Heart left ventricle (tissue), 16 donors: ENCODE data around the gene GDAP1L1. TPM values are rescaled to one million over a fixed set of nuclear protein-coding genes. Genes with fewer than 3 reads are reported as not detected.

Experiments
- ATAC-seq, 4 donors: fragments of 200-7000 bp; cut with Tn5 transposase; one replicate each; pipeline ENCODE4 v1.9.1; 2020 to 2022; ENCODE audit warnings: moderate library complexity in 4 of 4, mild to moderate bottlenecking in 3 of 4, moderate number of reproducible peaks in 1 of 4
- DNase-seq, 5 donors: peaks; one replicate each; pipeline ENCODE4 v3.0.0-alpha.2; 2020
- H3K27ac ChIP-seq, 12 donors: fragments of 200-600 bp; sonication (generic) in 4 of 12; one replicate each; pipeline versions ENCODE4 v1.5.0 to v1.8.0; 2016 to 2022; ENCODE audit warnings: mild to moderate bottlenecking in 2 of 12
- H3K27me3 ChIP-seq, 9 donors: fragments of 200-600 bp; sonication (generic) in 2 of 9; one replicate each; pipeline versions ENCODE4 v1.5.1 to v1.8.0; 2016 to 2022; ENCODE audit warnings: mild to moderate bottlenecking in 3 of 9
- H3K36me3 ChIP-seq, 9 donors: fragments of 200-600 bp; sonication (generic) in 2 of 9; one replicate each; pipeline versions ENCODE4 v1.5.0 to v1.8.0; 2018 to 2022; ENCODE audit warnings: mild to moderate bottlenecking in 2 of 9
- H3K4me1 ChIP-seq, 12 donors: fragments of 200-600 bp; sonication (generic) in 4 of 12; one replicate each; pipeline versions ENCODE4 v1.5.0 to v1.8.0; 2016 to 2022; ENCODE audit warnings: mild to moderate bottlenecking in 3 of 12
- H3K4me3 ChIP-seq, 12 donors: fragments of 200-600 bp; sonication (generic) in 4 of 12; one replicate each; pipeline versions ENCODE4 v1.5.0 to v1.8.0; 2017 to 2022; ENCODE audit warnings: mild to moderate bottlenecking in 9 of 12, moderate library complexity in 4 of 12
- H3K9me3 ChIP-seq, 12 donors: fragments of 200-600 bp; sonication (generic) in 4 of 12; one replicate each; pipeline versions ENCODE4 v1.5.0 to v1.8.0; 2016 to 2022; ENCODE audit warnings: mild to moderate bottlenecking in 1 of 12
- POLR2A ChIP-seq, 2 donors: fragments of 450-650 bp; IDR thresholded peaks; one replicate each; pipeline ENCODE4 v1.6.1; 2017; ENCODE audit warnings: antibody characterized with exemption in 2 of 2, mild to moderate bottlenecking in 2 of 2, moderate library complexity in 2 of 2
- WGBS, 4 donors: extraction: QIAGEN DNeasy Blood & Tissue Kit in 2 of 4; methylation state at CpG; one replicate each; pipeline versions ENCODE4 v1.1.5 to v1.1.7; 2013 to 2018; 5-methylcytosine and 5-hydroxymethylcytosine counted together
- intact Hi-C, 10 donors: fragments of 100-400 bp; cut with DNase I; formaldehyde crosslinking; loops; one replicate each; pipeline versions ENCODE4 v1.11.1 to v1.14.2; 2022
- polyA plus RNA-seq, 2 donors: library from polyadenylated mRNA; stranded (reverse); fragments of 200-250 nt; gene quantifications; one replicate each; pipeline ENCODE4 v1.2.3, GENCODE V29; 2013
- total RNA-seq, 9 donors: library from RNA; depleted of rRNA in 2 of 9; stranded (reverse); fragments of >200 nt in 2 of 9; fragmentation: NEBNext Ultra II Directional in 3 of 9; extraction: Animal tissue kit (Norgen Biotek cat#: 25700) in 3 of 9; gene quantifications; one replicate each; pipeline versions ENCODE4 v1.1.0 to v1.2.4, GENCODE V29; 2016 to 2023
- TF ChIP-seq, protein P1 (sequence below), 12 donors: fragments of 200-600 bp; sonication (generic) in 4 of 12; IDR thresholded peaks; one replicate each; pipeline versions ENCODE4 v1.5.0 to v1.8.0; 2018 to 2022; ENCODE audit warnings: antibody characterized with exemption in 12 of 12, mild to moderate bottlenecking in 5 of 12
- donor health status: ischemic (EF 13 %, LVEDD 7.1; RV severe dilation, severe dysfunction).
- donor health status: healthy with polysubstance abuse.
- donor health status: DM: no; HTN: yes; CAD: no.
- donor health status: DM: no; HTN: no; CAD: no.
- donor health status: ischemic (EF 25% LVEDD 6.9; RV normal size, moderate dysfunction).
- donor health status: ischemic (EF 25% LVEDD 5.7; RV mildly dilated, moderate dysfunction).
- donor health status: healthy.
- donor health status: DM: yes; HTN: yes; CAD: no.
- donor health status: ischemic (EF 35%, LVEDD 5.7; RV mildly dilated, moderate dysfunction).
- donor health status: nonischemic (EF 11% LVEDD 7.7; RV severe dilation, severe dysfunction).
- donor health status: DM: yes; HTN: yes; CAD: no.
- donor health status: PGD.
- donor health status: ischemic (EF 29% LVEDD 5.4; RV normal size, mild dysfunction).
- donor health status: nonischemic (EF 23%, LVEDD 6.1; RV moderate dilation, normal function).

Gene GDAP1L1
- total and polyA plus RNA-seq, 11 donors: 0.12 to 0.67 (median 0.35) TPM; not detected in 2

DNA sequence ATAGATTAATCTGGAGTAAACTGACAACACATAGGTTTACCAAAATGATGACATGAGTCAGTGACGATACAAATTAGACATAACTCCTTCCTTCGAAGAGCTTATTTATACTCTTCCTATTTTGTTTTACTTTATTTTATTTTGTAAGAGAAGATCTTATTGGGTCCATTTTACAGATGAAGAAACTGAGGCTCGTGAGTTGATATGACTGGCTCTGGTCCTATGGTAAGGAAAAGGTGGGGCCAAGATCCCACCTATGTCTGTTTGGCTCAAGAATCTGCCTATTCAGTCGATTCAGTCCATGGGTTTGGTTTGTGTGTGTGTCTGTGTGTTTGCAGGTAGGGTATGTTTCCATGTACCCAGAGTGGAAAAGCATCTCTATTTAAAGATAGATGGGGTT is 81.3 kb downstream of the GDAP1L1 start:
- no peaks in the 10 kb centered on the region for H3K36me3 ChIP-seq
- intact Hi-C loops: no loop called here
- TF ChIP-seq, protein P1, sequence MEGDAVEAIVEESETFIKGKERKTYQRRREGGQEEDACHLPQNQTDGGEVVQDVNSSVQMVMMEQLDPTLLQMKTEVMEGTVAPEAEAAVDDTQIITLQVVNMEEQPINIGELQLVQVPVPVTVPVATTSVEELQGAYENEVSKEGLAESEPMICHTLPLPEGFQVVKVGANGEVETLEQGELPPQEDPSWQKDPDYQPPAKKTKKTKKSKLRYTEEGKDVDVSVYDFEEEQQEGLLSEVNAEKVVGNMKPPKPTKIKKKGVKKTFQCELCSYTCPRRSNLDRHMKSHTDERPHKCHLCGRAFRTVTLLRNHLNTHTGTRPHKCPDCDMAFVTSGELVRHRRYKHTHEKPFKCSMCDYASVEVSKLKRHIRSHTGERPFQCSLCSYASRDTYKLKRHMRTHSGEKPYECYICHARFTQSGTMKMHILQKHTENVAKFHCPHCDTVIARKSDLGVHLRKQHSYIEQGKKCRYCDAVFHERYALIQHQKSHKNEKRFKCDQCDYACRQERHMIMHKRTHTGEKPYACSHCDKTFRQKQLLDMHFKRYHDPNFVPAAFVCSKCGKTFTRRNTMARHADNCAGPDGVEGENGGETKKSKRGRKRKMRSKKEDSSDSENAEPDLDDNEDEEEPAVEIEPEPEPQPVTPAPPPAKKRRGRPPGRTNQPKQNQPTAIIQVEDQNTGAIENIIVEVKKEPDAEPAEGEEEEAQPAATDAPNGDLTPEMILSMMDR (IDR thresholded peaks at IDR 0.05): no peak
- TF ChIP-seq POLR2A (IDR thresholded peaks at IDR 0.05): no peak
- DNase-seq (no peak), ATAC-seq (no peak)
- H3K27me3 ChIP-seq: peaks cover 0 to 16% (median 0%) of the 10 kb centered on the region in 9 donors
- H3K9me3 ChIP-seq: no peaks in the 10 kb centered on the region
- peaks cover 0 to 7% (median 0%) of the 10 kb centered on the region in 12 donors for H3K4me1 ChIP-seq
- WGBS, 4 donors: 78 to 96% (median 87%) methylated on average over 4 of the region's 4 CpGs
- H3K4me3 ChIP-seq: no peak overlapping the region
- H3K27ac ChIP-seq: no peak overlapping the region

Other genes starting within 250 kb of the GDAP1L1 start
- 100 to 1,000 TPM in 8 of 9 donors, 10 to 100 TPM in 1; 99.5 to 219 (median 166) TPM for gene JPH2, start 60.1 kb upstream of the GDAP1L1 start, total RNA-seq
- 100 to 1,000 TPM; 129 to 144 TPM for gene JPH2, start 60.1 kb upstream of the GDAP1L1 start, polyA plus RNA-seq
- 10 to 100 TPM; 20.6 to 39.0 (median 34.1) TPM for gene OSER1, start 36.5 kb upstream of the GDAP1L1 start, total RNA-seq
- gene OSER1, start 36.5 kb upstream of the GDAP1L1 start, polyA plus RNA-seq: 10 to 100 TPM; 11.9 to 35.6 TPM
- 100 to 1,000 TPM in 7 of 9 donors, 10 to 100 TPM in 2; 71.7 to 165 (median 125) TPM for gene FITM2, start 63.9 kb downstream of the GDAP1L1 start, total RNA-seq
- gene FITM2, start 63.9 kb downstream of the GDAP1L1 start, polyA plus RNA-seq: 10 to 100 TPM; 31.5 to 60.6 TPM
- gene R3HDML, start 89.7 kb downstream of the GDAP1L1 start, total RNA-seq: not detected
- not detected for gene R3HDML, start 89.7 kb downstream of the GDAP1L1 start, polyA plus RNA-seq
- not detected for gene HNF4A, start 108.4 kb downstream of the GDAP1L1 start, total RNA-seq
- under 1 TPM in 1 of 2 donors, not detected in 1; 0.03 TPM for gene HNF4A, start 108.4 kb downstream of the GDAP1L1 start, polyA plus RNA-seq
- gene TTPAL, start 228.6 kb downstream of the GDAP1L1 start, total RNA-seq: 1 to 10 TPM; 2.8 to 6.0 (median 4.2) TPM
- gene TTPAL, start 228.6 kb downstream of the GDAP1L1 start, polyA plus RNA-seq: 1 to 10 TPM; 1.9 to 4.2 TPM